GM18873 (cell line): ENCODE measurements around the gene CACNA1E.
A peak's percentile ranks its signal among the peaks of the same experiment; 100 is the strongest.

Experiments
- ATAC-seq: cut with Tn5 transposase; IDR thresholded peaks from one replicate; pipeline ENCODE4 v1.9.1; 2021; ENCODE audit warnings: mild to moderate bottlenecking, moderate library complexity, moderate number of reproducible peaks; ENCODE audit not compliant: unreplicated experiment, low FRiP score

Gene CACNA1E

DNA sequence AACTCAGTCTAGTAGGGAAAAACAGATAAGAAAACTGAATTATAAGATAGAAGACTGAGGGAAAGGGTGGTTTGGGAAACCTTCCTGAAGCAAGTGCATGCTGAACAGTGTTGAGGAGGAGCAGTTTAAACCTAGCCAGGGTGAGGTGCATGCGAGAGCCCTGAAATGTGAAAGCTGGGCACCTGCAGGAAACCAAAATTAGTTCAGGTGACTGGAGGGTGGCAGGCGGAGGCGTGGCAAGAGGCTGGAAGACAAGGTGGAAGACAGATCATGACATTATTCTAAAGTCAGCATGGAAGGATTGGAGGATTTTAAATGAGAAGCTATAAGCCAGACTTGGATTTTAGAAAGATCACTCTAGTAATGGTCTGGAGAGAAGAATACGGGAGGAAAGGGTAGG is 75.1 kb downstream of the CACNA1E start:
- ATAC-seq: no peak

DNA sequence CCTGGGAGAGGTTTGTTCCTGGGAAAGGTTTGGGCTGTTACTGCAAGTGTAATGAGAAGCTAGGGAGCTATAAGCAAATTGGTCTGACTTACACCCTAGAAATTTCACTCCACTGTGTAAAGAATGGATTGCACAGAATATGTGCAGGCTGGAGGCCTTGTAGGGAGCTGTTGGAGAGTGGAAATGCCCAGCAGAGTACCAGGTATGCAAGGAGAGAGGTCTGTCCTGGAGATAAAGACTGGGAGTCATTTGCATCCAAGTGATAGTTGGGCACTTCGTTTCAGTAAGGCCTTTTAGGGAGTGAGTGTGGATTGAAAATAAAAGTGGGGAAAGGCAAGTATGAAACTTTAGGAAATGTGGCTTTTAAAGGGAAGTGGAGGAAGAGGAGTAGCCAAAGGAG is 75.8 kb downstream of the CACNA1E start:
- ATAC-seq: no peak

DNA sequence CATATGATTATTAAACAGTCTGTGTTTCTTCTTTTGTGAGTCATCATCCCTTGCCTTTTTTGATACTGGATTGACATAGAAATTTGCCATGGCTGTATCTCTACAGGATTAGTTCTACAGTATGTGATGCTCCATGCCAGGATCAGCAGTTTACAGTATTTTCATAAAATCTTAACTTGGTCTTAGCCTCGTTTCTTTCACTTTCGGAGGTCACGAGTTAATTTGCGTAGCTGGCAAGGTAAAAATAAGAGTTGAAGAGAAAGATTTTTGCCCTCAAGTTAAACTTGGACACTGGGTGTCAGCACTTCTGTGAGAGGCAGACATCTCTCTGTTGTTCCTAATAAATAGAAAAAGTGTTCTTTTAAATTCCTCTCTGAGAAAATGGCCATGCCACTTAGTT is 79.1 kb downstream of the CACNA1E start:
- ATAC-seq: peak; percentile 83

DNA sequence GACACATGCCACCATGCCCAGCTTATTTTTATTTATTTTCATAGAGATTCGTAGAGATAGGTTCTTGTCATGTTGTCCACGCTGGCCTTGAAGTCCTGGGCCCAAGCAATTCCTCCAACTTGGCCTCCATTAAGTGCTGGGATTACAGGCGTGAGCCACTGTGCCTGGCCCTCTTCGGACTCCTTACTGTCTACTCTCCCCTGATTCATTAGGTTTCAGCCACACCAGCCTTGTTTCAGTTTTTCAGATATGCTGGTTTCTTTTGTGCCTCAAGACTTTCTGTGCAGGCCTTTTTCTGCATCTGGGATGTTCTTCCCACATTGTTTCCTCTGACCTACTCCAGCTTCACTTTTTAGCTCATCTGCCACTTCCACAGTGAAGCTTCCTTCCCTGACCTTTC is 85.4 kb downstream of the CACNA1E start:
- no peak for ATAC-seq

DNA sequence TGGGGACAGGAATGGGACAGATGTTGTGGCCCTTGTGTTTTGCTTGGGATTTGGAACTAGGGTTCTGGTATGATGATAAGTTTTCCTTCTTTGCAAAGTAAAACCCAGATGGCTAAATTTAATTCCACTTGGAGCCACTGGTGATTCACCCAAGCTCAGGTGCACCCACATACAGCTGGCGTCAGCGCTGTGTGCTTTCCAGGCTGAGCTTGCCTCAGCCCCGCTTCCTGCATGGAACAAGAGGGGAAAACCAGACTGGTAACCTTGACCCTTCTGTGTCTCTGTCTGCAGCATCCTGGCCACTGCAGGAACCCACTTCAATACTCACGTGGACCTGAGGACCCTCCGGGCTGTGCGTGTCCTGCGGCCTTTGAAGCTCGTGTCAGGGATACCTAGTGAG is 94.2 kb downstream of the CACNA1E start:
- ATAC-seq: no peak

DNA sequence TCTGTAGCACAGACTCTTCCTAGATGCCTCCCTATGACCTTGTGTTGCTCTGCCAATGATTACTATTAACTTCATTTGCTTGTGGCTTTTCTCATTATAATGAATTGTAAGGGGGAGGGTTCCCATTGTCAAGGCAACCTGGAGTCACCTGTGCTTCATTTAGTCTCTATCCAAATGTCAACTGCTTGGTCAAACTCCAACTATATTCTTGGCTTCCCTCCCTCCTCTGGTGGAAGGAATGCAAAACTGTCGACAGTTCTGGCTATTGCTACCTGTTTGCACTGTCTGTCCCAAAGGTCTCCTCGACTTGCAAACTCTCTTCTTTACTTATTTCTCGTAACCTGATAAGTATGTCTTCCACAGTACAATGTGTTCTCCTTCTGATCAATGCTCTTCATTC is 100.3 kb downstream of the CACNA1E start:
- no peak for ATAC-seq

DNA sequence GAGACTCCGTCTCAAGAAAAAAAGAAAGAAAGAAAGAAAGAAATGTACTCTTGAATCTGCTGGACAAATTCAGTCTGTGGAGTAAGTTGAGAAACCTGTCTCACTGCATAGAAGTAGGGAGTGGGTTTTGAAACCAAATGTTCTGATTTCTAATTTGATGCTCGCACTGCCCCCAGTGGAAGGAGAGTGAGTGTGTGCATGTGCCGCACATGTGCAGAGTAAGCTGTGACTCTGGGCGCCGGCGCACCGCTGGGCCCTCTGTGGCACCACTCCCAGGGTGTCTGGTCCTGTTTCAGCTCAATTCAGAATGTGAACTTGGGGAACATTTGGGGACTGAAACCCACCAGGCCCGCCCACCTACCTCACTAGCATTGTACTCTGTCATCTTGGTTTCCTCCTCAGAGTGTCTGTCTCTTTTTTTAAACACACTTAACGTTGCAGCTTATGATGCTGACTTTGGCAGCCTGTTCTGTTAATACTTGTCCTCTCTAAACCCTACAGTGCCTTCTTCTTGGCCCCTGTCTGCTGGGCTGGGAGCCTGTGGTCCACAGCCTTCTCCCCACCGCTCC is 104.6 kb downstream of the CACNA1E start:
- no peak for ATAC-seq

DNA sequence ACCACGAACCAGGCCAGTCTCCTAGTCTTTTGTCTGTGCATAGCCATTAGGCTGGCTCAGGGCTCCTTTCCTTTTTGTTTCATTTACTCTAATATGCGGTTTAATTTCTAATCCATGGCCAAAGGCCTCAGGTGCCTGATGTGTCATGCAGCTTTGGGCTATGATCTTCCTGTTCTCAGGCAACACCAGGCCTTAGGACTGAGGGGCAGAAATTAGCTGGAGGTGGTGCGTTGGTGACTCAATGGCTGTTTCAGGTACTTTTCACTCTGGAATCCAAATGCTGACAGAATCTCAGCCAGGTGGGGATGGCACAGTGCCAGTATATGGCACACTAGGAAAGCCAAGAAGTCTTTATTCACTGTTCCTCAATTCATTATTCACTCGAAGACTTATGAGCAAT is 105.3 kb downstream of the CACNA1E start:
- no peak for ATAC-seq

DNA sequence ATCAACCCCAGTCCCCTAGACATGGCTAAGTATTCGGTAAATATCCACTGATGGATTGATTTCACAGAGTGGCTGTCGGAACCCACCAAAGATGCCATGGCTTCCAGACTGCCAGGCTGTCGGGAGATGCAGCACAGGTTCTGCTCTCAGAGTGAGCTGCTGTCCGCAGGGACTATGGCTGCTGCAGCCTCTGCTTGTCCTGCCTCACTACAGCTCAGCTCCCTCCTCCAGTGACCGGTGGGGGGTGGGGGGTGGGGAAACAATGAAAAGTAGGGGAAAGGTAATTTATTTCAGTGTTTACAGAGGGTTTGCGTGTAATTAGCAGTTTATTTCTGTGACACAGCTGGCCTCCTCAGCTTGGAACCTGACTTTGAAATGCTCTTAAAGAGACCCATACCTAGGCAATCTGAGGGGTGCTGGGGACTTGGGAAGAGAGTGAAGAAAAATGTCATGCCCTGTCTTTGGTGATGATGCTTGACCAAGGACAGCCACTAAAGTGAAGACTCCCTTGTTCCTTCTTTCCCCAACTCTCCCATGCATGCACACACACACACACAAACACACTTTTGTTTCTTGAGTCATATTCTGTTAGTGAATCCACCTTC is 109.0 kb downstream of the CACNA1E start:
- no peak for ATAC-seq

DNA sequence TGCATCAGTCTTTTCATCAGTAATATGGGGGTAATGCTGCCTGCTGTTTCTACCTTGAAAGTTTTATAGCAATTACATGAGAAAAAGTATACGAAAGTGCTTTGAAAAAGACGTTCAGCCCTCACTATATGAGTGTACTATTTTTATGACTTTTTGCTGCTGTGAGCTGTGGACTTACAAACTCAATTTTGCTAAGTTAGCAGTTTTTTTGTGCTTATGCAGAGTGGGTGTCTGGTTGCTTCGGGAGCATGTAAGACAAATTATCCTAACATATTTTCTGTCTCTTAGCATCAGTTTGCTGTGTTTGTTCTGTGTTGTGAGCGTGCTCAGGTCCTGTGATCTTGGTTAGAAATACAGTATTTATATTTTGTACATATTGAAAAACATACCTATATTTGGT is 109.7 kb downstream of the CACNA1E start:
- no peak for ATAC-seq

DNA sequence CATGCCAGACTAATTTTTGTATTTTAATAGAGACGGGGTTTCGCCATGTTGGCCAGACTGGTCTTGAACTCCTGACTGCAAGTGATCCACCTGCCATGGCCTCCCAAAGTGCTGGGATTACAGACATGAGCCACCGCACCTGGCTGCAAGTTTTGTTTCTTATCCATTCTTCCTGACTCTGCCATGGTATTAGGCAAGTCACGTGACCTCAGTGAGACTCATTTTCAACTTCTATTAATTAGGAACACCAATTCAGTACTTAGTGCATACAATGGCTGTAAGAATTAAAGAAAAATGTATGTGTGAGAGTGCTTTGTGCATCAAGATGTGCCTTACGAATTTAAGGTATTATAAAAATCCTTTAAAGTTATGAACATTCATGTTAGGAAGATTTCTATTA is 111.2 kb downstream of the CACNA1E start:
- no peak for ATAC-seq

DNA sequence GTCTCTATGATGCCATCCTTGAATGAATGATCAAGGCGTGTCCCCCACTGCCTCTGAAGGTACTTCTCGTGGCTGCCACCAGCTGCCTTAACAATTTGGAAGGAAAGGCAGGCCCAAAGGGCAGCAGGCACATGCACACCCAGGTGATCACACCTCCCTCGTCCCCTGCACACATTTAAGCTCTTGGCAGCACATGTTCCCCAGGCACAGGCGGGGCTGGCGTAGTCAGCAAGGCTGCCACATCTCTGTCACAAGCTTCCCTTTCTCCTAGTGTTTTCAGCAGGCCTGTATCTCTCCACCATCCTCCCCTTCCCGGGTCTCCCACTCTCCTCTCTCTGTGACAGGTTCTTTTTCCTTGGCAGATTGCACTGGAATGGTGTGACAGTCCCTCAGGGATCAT is 111.9 kb downstream of the CACNA1E start:
- no peak for ATAC-seq

DNA sequence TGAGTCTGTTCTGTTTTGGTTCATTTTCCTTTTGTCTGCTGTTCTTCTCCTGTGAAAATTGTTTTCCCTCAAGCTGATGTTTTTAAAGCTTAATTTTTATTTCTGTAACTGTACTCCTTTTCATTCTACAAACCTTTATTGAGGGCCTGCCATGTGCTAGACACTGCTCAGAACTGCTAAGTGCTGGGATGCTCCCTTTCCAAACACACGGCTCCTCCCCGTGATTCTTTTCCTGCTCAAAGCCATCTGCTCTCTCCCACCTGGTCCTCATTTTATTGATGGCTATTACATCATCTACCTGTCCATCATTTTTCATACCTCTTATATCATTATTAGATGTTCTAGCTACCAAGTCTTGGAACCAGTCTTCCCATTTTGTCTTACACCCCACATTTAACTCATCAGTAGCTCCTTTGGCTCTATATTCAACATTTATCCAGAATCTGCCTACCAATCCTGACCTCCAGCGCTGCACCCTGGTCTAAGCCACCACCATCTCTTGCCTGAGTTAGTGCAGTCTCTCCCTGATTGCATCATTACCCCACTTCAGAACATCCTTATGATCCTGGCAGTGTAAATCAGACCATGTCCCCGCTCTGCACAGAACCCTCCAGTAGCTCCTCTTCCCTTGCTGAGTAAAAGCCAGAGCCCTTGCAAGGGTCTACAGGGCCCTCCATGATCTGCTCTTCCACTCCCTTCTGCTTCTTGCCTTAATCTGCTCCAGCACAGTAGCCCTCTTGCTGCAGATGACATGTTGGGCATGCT is 118.1 kb downstream of the CACNA1E start:
- no peak for ATAC-seq

DNA sequence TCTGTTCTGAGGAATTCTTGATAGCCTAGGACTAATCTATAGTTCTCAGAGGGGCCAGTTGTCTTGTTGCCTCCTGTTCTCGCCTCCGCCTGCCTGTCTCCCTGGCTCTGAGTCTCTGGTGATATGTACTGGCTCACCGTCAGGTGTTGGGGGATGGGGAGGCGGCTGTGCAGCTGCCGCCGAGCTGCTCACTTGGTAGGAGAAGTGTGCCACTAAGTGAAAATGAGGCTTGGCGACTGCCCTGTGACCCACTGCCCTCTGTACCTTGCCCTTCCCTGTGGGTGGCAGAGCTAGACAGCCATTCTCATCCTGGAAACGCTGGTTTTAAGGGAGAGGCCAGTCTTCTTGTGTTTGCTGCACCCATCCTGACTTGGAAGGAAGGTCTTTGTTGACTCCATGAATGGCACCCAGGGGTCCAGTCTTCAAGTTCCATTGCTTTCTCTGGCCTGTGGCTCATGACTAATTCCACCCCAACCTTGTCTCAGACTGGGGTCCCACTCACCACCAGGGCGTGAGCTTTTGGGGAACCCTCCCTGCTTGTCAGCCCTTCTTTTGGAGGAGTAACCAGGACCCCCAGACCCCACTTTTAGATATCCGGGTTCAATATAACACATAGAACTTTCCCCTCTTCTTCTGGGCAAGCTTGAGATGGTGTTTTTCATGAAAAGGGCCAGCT is 120.6 kb downstream of the CACNA1E start:
- no peak for ATAC-seq

DNA sequence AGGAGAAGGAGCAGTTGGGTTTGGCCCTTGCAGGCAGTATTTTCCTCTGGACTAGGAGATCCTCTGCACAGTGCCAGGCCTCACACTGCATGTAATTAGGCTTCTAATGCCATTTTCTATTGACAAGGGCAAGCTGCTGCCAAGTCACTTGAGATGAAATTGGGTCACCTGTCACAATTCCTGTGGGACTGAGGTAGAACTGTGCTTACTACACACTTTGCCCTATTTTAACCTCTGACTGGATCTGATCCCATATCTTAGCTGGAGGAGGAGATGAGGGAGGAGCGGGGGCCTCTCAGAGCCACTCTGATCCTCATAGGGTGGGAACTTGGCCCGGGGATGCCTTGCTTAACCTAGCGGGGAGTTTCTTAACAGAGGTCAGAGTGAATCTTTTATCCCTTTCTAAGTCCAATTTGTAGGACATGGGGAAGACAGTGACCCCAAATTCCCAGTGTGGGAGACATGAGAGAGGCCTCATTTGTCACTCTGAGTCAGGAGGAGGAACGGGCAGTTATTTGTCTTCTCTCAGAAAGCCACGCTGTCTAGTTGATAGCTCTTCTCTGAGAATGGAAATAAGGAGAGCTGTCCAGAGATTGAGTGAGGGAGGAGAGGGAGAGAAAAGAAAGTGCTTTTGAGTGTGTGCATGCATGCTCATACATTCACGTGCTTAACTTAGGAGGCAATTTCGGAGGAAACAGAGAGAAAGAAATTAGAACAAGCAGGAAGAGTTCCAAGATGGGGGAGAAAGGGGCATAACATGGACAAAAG is 121.3 kb downstream of the CACNA1E start:
- no peak for ATAC-seq

DNA sequence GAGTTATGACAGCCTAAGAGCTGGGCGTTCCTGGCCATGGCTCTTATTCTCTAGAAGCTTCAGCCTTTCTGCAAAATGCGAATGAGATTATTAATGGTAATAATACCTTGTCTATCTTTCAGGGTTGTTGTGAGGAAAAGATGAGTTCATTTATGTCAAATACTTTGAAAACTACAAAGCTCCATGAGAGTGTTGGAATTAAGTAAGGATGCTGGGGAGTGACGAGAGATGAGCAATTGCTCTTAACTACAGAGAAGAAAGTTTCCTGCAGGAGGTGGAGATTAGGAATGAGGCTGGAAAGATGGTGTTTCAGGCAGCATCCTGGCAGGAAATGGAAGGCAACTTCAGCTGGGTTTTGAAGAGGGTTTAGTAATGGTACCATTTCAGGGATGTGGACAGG is 124.2 kb downstream of the CACNA1E start:
- no peak for ATAC-seq

DNA sequence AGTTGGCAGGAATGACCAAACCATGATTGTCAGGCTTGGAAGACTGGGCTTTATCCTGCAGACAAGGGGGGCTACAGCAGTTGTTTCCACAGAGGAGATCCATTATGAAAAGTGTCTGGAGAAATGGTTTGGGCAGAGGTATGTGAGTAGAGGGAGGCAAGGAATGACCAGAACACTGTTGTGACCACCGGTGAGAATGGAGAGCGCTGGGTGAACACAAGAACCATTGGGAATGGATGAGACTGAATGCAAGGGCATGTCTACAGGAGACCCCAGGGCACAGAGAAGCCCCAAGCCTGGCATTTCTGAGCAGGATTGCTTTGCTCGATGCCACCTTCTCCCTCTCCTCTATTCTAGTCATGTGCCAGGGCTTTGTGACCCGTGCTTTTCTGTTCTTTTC is 125.1 kb downstream of the CACNA1E start:
- ATAC-seq: no peak

DNA sequence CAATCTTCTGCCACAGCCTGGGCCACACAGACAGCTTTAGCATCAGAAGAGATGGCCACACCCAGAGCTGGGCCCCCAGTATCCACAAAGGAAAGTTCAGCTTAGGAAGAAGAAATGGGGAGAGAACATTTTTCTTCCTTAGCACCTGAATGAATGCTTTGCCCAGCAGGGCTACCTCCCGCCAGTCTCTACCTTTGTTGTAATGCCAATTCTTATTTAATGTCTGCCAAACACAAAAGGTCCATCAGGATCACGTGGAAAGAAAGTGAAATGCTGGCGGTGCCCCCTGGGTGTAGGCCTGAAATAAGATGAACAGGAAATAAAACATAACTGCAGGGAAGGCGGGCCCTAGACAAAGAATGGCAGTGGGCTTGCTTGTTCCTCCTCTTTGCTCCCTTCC is 125.6 kb downstream of the CACNA1E start:
- no peak for ATAC-seq

DNA sequence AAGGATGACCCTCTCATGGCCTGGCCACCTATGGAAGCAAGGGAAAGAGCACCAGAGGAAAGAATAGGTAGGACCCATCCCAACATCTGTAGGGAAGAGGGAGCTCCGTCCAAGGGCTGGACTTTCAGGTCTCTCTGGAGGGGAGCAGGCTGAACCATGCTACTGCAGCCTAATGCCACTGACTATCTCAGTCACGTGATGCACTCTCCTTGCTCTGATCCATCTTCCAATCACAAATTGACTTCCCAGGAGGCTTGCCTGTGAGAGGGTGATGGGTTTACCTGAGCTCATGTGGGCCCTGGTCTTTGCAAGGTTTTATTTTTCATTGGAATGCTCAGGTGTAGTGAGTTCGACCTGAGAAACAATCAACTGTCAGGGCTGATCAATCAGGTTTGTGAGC is 128.8 kb downstream of the CACNA1E start:
- no peak for ATAC-seq

DNA sequence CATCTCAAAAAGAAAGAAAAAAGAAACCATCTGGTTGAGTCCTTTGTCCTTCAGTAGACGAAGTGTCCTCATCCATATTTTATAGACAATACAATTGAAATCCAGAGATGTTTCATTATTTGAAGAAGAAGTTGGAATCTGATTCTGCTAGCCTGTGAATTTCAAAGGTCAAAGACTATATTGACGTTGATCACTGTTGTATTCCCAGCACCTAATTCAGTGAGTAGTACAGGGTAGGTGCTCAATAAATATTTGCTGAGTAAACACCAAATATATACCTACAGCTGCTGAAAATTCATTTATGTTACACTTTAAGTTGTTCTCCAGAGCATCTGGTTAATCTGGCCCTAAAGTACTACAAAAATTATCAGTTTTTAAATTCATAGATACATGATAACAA is 135.2 kb downstream of the CACNA1E start:
- no peak for ATAC-seq

DNA sequence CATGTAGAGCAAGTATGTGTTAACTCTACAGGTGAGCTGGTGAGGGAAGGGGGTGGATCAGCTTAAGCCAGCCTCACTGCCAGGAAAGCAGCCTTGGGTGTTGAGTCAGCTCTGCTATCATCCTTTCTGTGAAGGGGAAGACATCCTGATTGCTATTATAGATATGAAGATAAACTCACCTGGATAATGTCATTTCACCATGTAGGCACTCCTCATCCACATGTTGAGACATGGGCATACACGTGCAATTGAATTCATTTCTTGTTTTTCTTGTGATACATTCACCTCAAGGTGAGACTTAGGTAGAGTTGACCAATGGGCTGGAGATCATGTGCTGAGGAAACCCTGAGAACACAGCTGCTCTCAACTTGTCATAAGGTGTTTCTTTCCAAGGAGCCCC is 136.9 kb downstream of the CACNA1E start:
- ATAC-seq: no peak
